ENCODE measurements around the gene UNCX.
"Not testable (repeated sequence)": the region's sequence is repeated elsewhere in the genome, so short reads cannot be mapped to it uniquely, and the experiment has no call there.

UNCX gene

GRCh38 chr7:1232623-1233332, at the start of gene UNCX:
UNCX (plus strand) TSS chr7:1232872; CDS start chr7:1233018, 146 bp downstream.
- no peak for DNase-seq (ENCODE audit: low read depth)

GRCh38 chr7:1187127-1187526, 45.5 kb upstream of the UNCX start:
- no peak for DNase-seq (ENCODE audit: low read depth)

GRCh38 chr7:1188720-1189294, 43.9 kb upstream of the UNCX start:
- DNase-seq (ENCODE audit: low read depth): no peak

- no peak for DNase-seq (ENCODE audit: low read depth)
Measured at GRCh38 chr7:1189986-1190772, 42.5 kb upstream of the UNCX start.

GRCh38 chr7:1192171-1192676, 40.4 kb upstream of the UNCX start:
- DNase-seq (ENCODE audit: low read depth): no peak

- DNase-seq (ENCODE audit: low read depth): peak; percentile 11
Measured at GRCh38 chr7:1193593-1194424, 38.9 kb upstream of the UNCX start.

GRCh38 chr7:1196441-1196840, 36.2 kb upstream of the UNCX start:
- not testable (repeated sequence) for DNase-seq (ENCODE audit: low read depth)

GRCh38 chr7:1196950-1197349, 35.7 kb upstream of the UNCX start:
- DNase-seq (ENCODE audit: low read depth): no peak

GRCh38 chr7:1197997-1198625, 34.6 kb upstream of the UNCX start:
- DNase-seq (ENCODE audit: low read depth): no peak

GRCh38 chr7:1200045-1200444, 32.6 kb upstream of the UNCX start:
- no peak for DNase-seq (ENCODE audit: low read depth)

GRCh38 chr7:1201916-1202315, 30.8 kb upstream of the UNCX start:
- DNase-seq (ENCODE audit: low read depth): no peak

- DNase-seq (ENCODE audit: low read depth): not testable (repeated sequence)
Measured at GRCh38 chr7:1202914-1203313, 29.8 kb upstream of the UNCX start.

GRCh38 chr7:1204460-1205140, 28.1 kb upstream of the UNCX start:
- DNase-seq (ENCODE audit: low read depth): no peak

- DNase-seq (ENCODE audit: low read depth): not testable (repeated sequence)
Measured at GRCh38 chr7:1205742-1206141, 26.9 kb upstream of the UNCX start.

- no peak for DNase-seq (ENCODE audit: low read depth)
Measured at GRCh38 chr7:1209097-1209496, 23.6 kb upstream of the UNCX start.

- DNase-seq (ENCODE audit: low read depth): no peak
Measured at GRCh38 chr7:1210321-1210978, 22.2 kb upstream of the UNCX start.

- DNase-seq (ENCODE audit: low read depth): no peak
Measured at GRCh38 chr7:1210979-1211608, 21.6 kb upstream of the UNCX start.

- DNase-seq (ENCODE audit: low read depth): no peak
Measured at GRCh38 chr7:1211611-1212010, 21.1 kb upstream of the UNCX start.

GRCh38 chr7:1212025-1212424, 20.6 kb upstream of the UNCX start:
- DNase-seq (ENCODE audit: low read depth): not testable (repeated sequence)

- DNase-seq (ENCODE audit: low read depth): no peak
Measured at GRCh38 chr7:1214516-1214915, 18.2 kb upstream of the UNCX start.
